IMR-90 (cell line): ENCODE results near the gene ALPK3. TPM values are rescaled to one million over a fixed set of nuclear protein-coding genes. Genes with fewer than 3 reads are reported as not detected.
A peak's percentile ranks its signal among the peaks of the same experiment; 100 is the strongest.

Experiments used
- ATAC-seq: fragments of 200-7000 bp; cut with Tn5 transposase; 2 replicates; pipeline ENCODE4 v1.9.1; 2020; ENCODE audit warnings: low read depth, mild to moderate bottlenecking, moderate library complexity
- BruUV-seq: library from RNA; stranded (reverse); fragments of 400-500 nt; replicated peaks from 2 replicates; lab custom pipeline; 2021; lab: Mats Ljungman, UMichigan
- CTCF ChIA-PET: fragments of 300-600 bp; formaldehyde crosslinking; extraction: SDS; loops from one replicate; lab custom pipeline; 2021; ENCODE audit warnings: antibody characterized with exemption; lab: Yijun Ruan, JAX
- POLR2A ChIA-PET: fragments of 300-600 bp; sonication (Branson Sonifier 250); formaldehyde crosslinking; loops from one replicate; lab custom pipeline; 2022; ENCODE audit warnings: antibody characterized with exemption; ENCODE audit not compliant: unreplicated experiment; lab: Charles Lee
- DNase-seq: peaks from one replicate; pipeline ENCODE4 v3.0.0; 2013
- H2AFZ ChIP-seq: replicated peaks from 2 replicates; pipeline ENCODE3; 2013; ENCODE audit warnings: low read length, mild to moderate bottlenecking; ENCODE audit not compliant: poor library complexity
- H2AK5ac ChIP-seq: 2 replicates; pipeline ENCODE4 v1.6.1; 2013; ENCODE audit warnings: low read depth, low read length, inconsistent platforms
- H2AK9ac ChIP-seq: replicated peaks from 2 replicates; pipeline ENCODE3; 2013; ENCODE audit warnings: mild to moderate bottlenecking, low read depth, low read length, moderate library complexity; ENCODE audit not compliant: poor library complexity
- H2BK120ac ChIP-seq: 2 replicates; pipeline ENCODE4 v1.6.1; 2013; ENCODE audit warnings: low read depth, low read length, inconsistent platforms
- H2BK15ac ChIP-seq: 3 replicates; pipeline ENCODE4 v1.6.1; 2013; ENCODE audit warnings: low read depth, low read length, inconsistent platforms
- H2BK20ac ChIP-seq: 2 replicates; pipeline ENCODE4 v1.6.1; 2013; ENCODE audit warnings: low read depth, mild to moderate bottlenecking, inconsistent platforms, low read length, moderate library complexity
- H2BK5ac ChIP-seq: 2 replicates; pipeline ENCODE4 v1.6.1; 2013; ENCODE audit warnings: mild to moderate bottlenecking, low read depth, low read length, inconsistent platforms; ENCODE audit not compliant: poor library complexity, severe bottlenecking
- H3K14ac ChIP-seq: replicated peaks from 2 replicates; pipeline ENCODE4 v1.6.1; 2013; ENCODE audit warnings: low read depth, low read length, inconsistent platforms
- H3K18ac ChIP-seq: 2 replicates; pipeline ENCODE4 v1.6.1; 2013; ENCODE audit warnings: low read depth, low read length, control low read depth
- H3K23ac ChIP-seq: 2 replicates; pipeline ENCODE4 v1.6.1; 2013; ENCODE audit warnings: low read depth, low read length, inconsistent platforms
- H3K27ac ChIP-seq: 2 replicates; pipeline ENCODE4 v1.5.1; 2013; ENCODE audit warnings: mild to moderate bottlenecking, control low read depth, low read length; ENCODE audit not compliant: insufficient read depth
- H3K27me3 ChIP-seq: 2 replicates; pipeline ENCODE4 v1.6.1; 2013; ENCODE audit warnings: low read length; ENCODE audit not compliant: control insufficient read depth, insufficient read depth
- H3K36me3 ChIP-seq: 2 replicates; pipeline ENCODE4 v1.6.1; 2013; ENCODE audit warnings: low read length, mixed read lengths; ENCODE audit not compliant: control insufficient read depth, insufficient read depth
- H3K4ac ChIP-seq: 2 replicates; pipeline ENCODE4 v1.6.1; 2013; ENCODE audit warnings: low read depth, low read length, inconsistent platforms
- H3K4me1 ChIP-seq: 2 replicates; pipeline ENCODE4 v1.6.1; 2013; ENCODE audit warnings: low read length, mixed read lengths; ENCODE audit not compliant: control insufficient read depth, insufficient read depth
- H3K4me2 ChIP-seq: 2 replicates; pipeline ENCODE4 v1.6.1; 2013; ENCODE audit warnings: low read depth, mild to moderate bottlenecking, control low read depth, low read length, moderate library complexity
- H3K4me3 ChIP-seq: 2 replicates; pipeline ENCODE4 v1.5.1; 2013; ENCODE audit warnings: low read depth, mild to moderate bottlenecking, control low read depth, low read length, moderate library complexity; ENCODE audit not compliant: insufficient read depth
- H3K56ac ChIP-seq: 2 replicates; pipeline ENCODE4 v1.6.1; 2013; ENCODE audit warnings: low read length, inconsistent platforms; ENCODE audit not compliant: insufficient read depth; ENCODE audit errors: extremely low read depth
- H3K79me1 ChIP-seq, 2 experiments: 2 replicates each; pipeline ENCODE4 v1.6.1; 2013; ENCODE audit warnings: low read length in 2 of 2, inconsistent platforms in 1 of 2, low read depth in 1 of 2
- H3K9ac ChIP-seq: 2 replicates; pipeline ENCODE4 v1.6.1; 2013; ENCODE audit warnings: low read depth, low read length, control low read depth
- H3K9me1 ChIP-seq: 2 replicates; pipeline ENCODE4 v1.6.1; 2013; ENCODE audit warnings: low read length, inconsistent platforms; ENCODE audit not compliant: insufficient read depth
- H3K9me3 ChIP-seq: 2 replicates; pipeline ENCODE4 v1.6.1; 2013; ENCODE audit warnings: low read length; ENCODE audit not compliant: control insufficient read depth, insufficient read depth
- H4K20me1 ChIP-seq: 2 replicates; pipeline ENCODE4 v1.6.1; 2013; ENCODE audit warnings: low read length, inconsistent platforms; ENCODE audit not compliant: insufficient read depth
- H4K5ac ChIP-seq: 2 replicates; pipeline ENCODE4 v1.6.1; 2013; ENCODE audit warnings: mild to moderate bottlenecking, low read depth, low read length, control low read depth
- H4K8ac ChIP-seq, 2 experiments: 2 replicates each; pipeline ENCODE4 v1.6.1; 2013; ENCODE audit warnings: low read depth in 2 of 2, low read length in 2 of 2, control low read depth in 1 of 2, inconsistent platforms in 1 of 2
- H4K91ac ChIP-seq: 2 replicates; pipeline ENCODE4 v1.6.1; 2013; ENCODE audit warnings: low read depth, low read length, inconsistent platforms; ENCODE audit not compliant: insufficient read depth
- FOS ChIP-seq: fragments of 150-350 bp; IDR thresholded peaks from 2 replicates; pipeline ENCODE4 v1.6.1; 2016; ENCODE audit warnings: low read depth, low read length
- RCOR1 ChIP-seq: IDR thresholded peaks from 2 replicates; pipeline ENCODE4 v1.6.1; 2012; ENCODE audit warnings: mild to moderate bottlenecking, low read length, improper control_type of control experiment; ENCODE audit not compliant: insufficient replicate concordance
- WGBS, 2 experiments: methylation state at CpG; one replicate each; pipeline versions ENCODE4 v1.1.5 to v1.1.7; 2013; ENCODE audit warnings: missing lambda C conversion rate in 2 of 2; ENCODE audit not compliant: insufficient read length in 1 of 2; ENCODE audit errors: extremely low coverage in 2 of 2; 5-methylcytosine and 5-hydroxymethylcytosine counted together
- dilution Hi-C: fragments of 300-500 bp; cut with HindIII; formaldehyde crosslinking; loops from one replicate; pipeline ENCODE4 v1.14.3; 2018; ENCODE audit warnings: low sequenced_read_pairs; ENCODE audit not compliant: unreplicated experiment
- in situ Hi-C: fragments of 300-500 bp; cut with MboI; formaldehyde crosslinking; loops from 3 replicates; pipeline ENCODE4 v1.14.3; 2019; ENCODE audit warnings: low sequenced_read_pairs, inconsistent platforms, mixed read lengths
- intact Hi-C: fragments of 100-400 bp; cut with micrococcal nuclease; formaldehyde crosslinking; loops from 2 replicates; pipeline ENCODE4 v1.10.0; 2022
- polyA plus RNA-seq, 3 experiments: library from polyadenylated mRNA; depleted of rRNA; stranded (reverse); fragments of >200 nt; gene quantifications; 2 replicates each; pipeline ENCODE4 v1.2.3, GENCODE V29; 2012; ENCODE audit warnings: low replicate concordance in 1 of 3
- total RNA-seq: library from RNA; depleted of rRNA; stranded (reverse); fragments of >200 nt; gene quantifications from 2 replicates; pipeline ENCODE4 v1.2.3, GENCODE V29; 2012

ALPK3 gene
- total and polyA plus RNA-seq, 2 of the 4 experiments (the other 2 are of a cell fraction): under 0.01 to 0.26 TPM

DNA sequence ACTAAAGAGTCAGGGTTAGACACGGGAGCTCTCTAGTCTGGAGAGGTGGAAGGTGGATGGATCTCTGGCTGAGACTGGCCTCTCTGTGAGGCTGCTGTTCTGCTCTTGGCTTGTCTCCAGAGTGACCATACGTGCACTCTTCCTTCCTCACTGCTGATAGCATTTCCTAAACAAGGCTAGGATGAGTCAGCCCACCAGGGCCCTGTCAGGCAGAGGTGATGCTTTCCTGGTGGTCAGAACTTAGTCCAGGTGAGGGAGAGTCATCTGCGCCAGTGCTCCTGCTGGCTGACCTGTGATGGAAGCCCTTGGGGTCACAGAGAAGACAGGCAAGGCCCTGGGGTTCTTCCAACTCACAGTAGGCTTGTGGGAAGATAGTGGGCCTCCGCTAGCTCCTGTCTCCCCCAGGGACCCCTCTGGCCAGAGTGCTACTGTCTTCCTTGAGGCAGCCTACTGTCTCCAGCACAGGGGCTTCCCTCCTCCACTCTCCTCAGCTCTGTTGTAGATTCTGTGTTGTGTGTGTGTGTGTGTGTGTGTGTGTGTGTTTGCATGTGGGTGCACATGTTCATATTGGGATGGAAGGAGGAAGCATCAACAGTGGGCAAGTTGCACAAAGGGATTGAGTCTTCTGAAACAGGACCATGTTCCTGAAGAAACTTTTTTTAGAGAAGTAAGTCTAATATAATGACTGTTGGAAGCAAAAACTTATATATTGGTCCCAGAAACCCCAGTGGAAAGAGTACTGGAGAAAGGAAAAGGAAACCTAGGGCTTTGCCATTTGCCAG is 16.5 kb downstream of the ALPK3 start:
- Histone ChIP-seq H3K18ac (no peak overlapping the region), H3K56ac (no peak overlapping the region), H2AK5ac (no peak overlapping the region), H3K4me3 (no peak overlapping the region), H3K79me1 (no peaks in the 10 kb centered on the region), H3K27me3 (peaks cover 32% of the 10 kb centered on the region), H3K36me3 (no peaks in the 10 kb centered on the region), H2AFZ (no peak overlapping the region), H3K4me2 (no peak overlapping the region), H3K14ac (no peak overlapping the region; the same call in 1 of the 2 replicates), H3K9ac (no peak overlapping the region), H3K4me1 (peaks cover 3% of the 10 kb centered on the region; the same call in 1 of the 2 replicates), H4K91ac (no peak overlapping the region), H2BK120ac (no peak overlapping the region), H2BK15ac (no peak overlapping the region), H2BK20ac (no peak overlapping the region), H2AK9ac (no peak overlapping the region), H2BK5ac (no peak overlapping the region), H3K9me3 (no peaks in the 10 kb centered on the region), H3K23ac (no peak overlapping the region), H3K4ac (no peak overlapping the region), H4K20me1 (peaks cover 3% of the 10 kb centered on the region; the same call in 1 of the 2 replicates), H3K9me1 (peaks cover 6% of the 10 kb centered on the region; the same call in 1 of the 2 replicates), H4K8ac (no peak overlapping the region), H3K27ac (no peak overlapping the region), H4K5ac (no peak overlapping the region)
- in situ Hi-C loops (no loop called here), intact Hi-C loops (no loop called here), dilution Hi-C loops (no loop called here)
- ATAC-seq: peak; percentile 71
- WGBS, 2 experiments: no CpG with 5 or more reads among the region's 4 CpGs
- DNase-seq: peak; percentile 78
- POLR2A ChIA-PET: no interaction called here
- CTCF ChIA-PET: no interaction called here
- TF ChIP-seq FOS (peak; percentile 40; the same call in 1 of the 2 replicates), RCOR1 (no peak)
- BruUV-seq: no TSS peak
